HG02623 (cell line): ENCODE measurements around the gene EWSR1.

ENCODE experiments used
- ATAC-seq: cut with Tn5 transposase; IDR thresholded peaks from one replicate; pipeline ENCODE4 v1.9.1; 2021; ENCODE audit warnings: moderate library complexity; ENCODE audit not compliant: unreplicated experiment

EWSR1 gene

GRCh38 chr22:29315286-29316140, 47.4 kb downstream of the EWSR1 start, which contains the start of gene RASL10A:
TSS of gene RASL10A (minus strand) at chr22:29315697. CDS start at chr22:29315246, 451 bp downstream.
- no peak for ATAC-seq

- ATAC-seq: no peak
These were observed 48.2 kb downstream of the EWSR1 start for GRCh38 chr22:29316141-29316828.

GRCh38 chr22:29317827-29318454, 49.9 kb downstream of the EWSR1 start:
- no peak for ATAC-seq

GRCh38 chr22:29319072-29319471, 51.0 kb downstream of the EWSR1 start:
- ATAC-seq: no peak

GRCh38 chr22:29320546-29320945, 52.5 kb downstream of the EWSR1 start:
- no peak for ATAC-seq

GRCh38 chr22:29323641-29324040, 55.6 kb downstream of the EWSR1 start:
- no peak for ATAC-seq

- no peak for ATAC-seq
These were observed 57.3 kb downstream of the EWSR1 start for GRCh38 chr22:29325356-29325755.

- no peak for ATAC-seq
These were observed 57.8 kb downstream of the EWSR1 start for GRCh38 chr22:29325785-29326315.

GRCh38 chr22:29326481-29326880, 58.4 kb downstream of the EWSR1 start:
- no peak for ATAC-seq

- no peak for ATAC-seq
These were observed 59.2 kb downstream of the EWSR1 start for GRCh38 chr22:29327089-29327764.

- ATAC-seq: no peak
These were observed 60.0 kb downstream of the EWSR1 start for GRCh38 chr22:29328055-29328454.

GRCh38 chr22:29328566-29329500, 60.8 kb downstream of the EWSR1 start:
- ATAC-seq: no peak

GRCh38 chr22:29329581-29329980, 61.5 kb downstream of the EWSR1 start:
- ATAC-seq: no peak

GRCh38 chr22:29330291-29330690, 62.2 kb downstream of the EWSR1 start:
- no peak for ATAC-seq

GRCh38 chr22:29330753-29331152, 62.7 kb downstream of the EWSR1 start:
- ATAC-seq: no peak

- ATAC-seq: no peak
These were observed 63.1 kb downstream of the EWSR1 start for GRCh38 chr22:29331213-29331612.

GRCh38 chr22:29331658-29332300, 63.7 kb downstream of the EWSR1 start:
- ATAC-seq: no peak

GRCh38 chr22:29332886-29333496, 64.9 kb downstream of the EWSR1 start:
- no peak for ATAC-seq

- no peak for ATAC-seq
These were observed 66.1 kb downstream of the EWSR1 start for GRCh38 chr22:29334148-29334547.
